Neuronal stem cell (in vitro differentiated cells): ENCODE data around the gene NSD2.

Source experiments
- DNase-seq: peaks from one replicate; pipeline ENCODE4 v3.0.0-alpha.2; 2013; ENCODE audit warnings: low spot score
- H2AFZ ChIP-seq: one replicate; pipeline ENCODE4 v1.6.1; 2013; ENCODE audit warnings: mild to moderate bottlenecking, low read length, inconsistent platforms
- H2AK5ac ChIP-seq: 2 replicates; pipeline ENCODE4 v1.6.1; 2013; ENCODE audit warnings: low read depth, mild to moderate bottlenecking, inconsistent platforms, low read length, moderate library complexity, mixed read lengths
- H2BK120ac ChIP-seq: 2 replicates; pipeline ENCODE4 v1.6.1; 2013; ENCODE audit warnings: low read depth, mild to moderate bottlenecking, inconsistent platforms, low read length, moderate library complexity, mixed read lengths
- H2BK12ac ChIP-seq: one replicate; pipeline ENCODE4 v1.6.1; 2013; ENCODE audit warnings: low read length, inconsistent platforms
- H2BK15ac ChIP-seq: 2 replicates; pipeline ENCODE4 v1.6.1; 2013; ENCODE audit warnings: mild to moderate bottlenecking, low read length, inconsistent platforms, mixed read lengths
- H2BK5ac ChIP-seq: one replicate; pipeline ENCODE4 v1.6.1; 2013; ENCODE audit warnings: inconsistent platforms, mild to moderate bottlenecking, low read length, moderate library complexity
- H3K14ac ChIP-seq: one replicate; pipeline ENCODE4 v1.6.1; 2013; ENCODE audit warnings: low read length, inconsistent platforms
- H3K18ac ChIP-seq: 2 replicates; pipeline ENCODE4 v1.6.1; 2013; ENCODE audit warnings: low read length, inconsistent platforms
- H3K23ac ChIP-seq: 2 replicates; pipeline ENCODE4 v1.6.1; 2013; ENCODE audit warnings: low read depth, mild to moderate bottlenecking, mixed read lengths, low read length, inconsistent platforms; ENCODE audit not compliant: poor library complexity
- H3K27ac ChIP-seq: replicated peaks from 3 replicates; pipeline ENCODE4 v1.5.1; 2013; ENCODE audit warnings: low read length, inconsistent platforms
- H3K27me3 ChIP-seq, 3 experiments: 2 replicates each; pipeline ENCODE4 v1.6.1; 2013; ENCODE audit warnings: low read length in 3 of 3, mild to moderate bottlenecking in 2 of 3, inconsistent platforms in 1 of 3, low read depth in 1 of 3, mixed read lengths in 1 of 3, moderate library complexity in 1 of 3; ENCODE audit not compliant: control insufficient read depth in 3 of 3, insufficient read depth in 3 of 3
- H3K36me3 ChIP-seq, 2 donors: replicated peaks in 1 of 2; 2 replicates each; pipeline ENCODE4 v1.6.1; 2013; ENCODE audit warnings: low read length in 2 of 2; ENCODE audit not compliant: control insufficient read depth in 2 of 2, insufficient read depth in 2 of 2
- H3K4ac ChIP-seq: 2 replicates; pipeline ENCODE4 v1.6.1; 2013; ENCODE audit warnings: inconsistent platforms, mild to moderate bottlenecking, low read length, moderate library complexity
- H3K4me1 ChIP-seq, 2 donors: 1 replicate in 1 of 2; 2 replicates in 1 of 2; pipeline ENCODE4 v1.6.1; 2013; ENCODE audit warnings: low read length in 2 of 2, low read depth in 1 of 2; ENCODE audit not compliant: control insufficient read depth in 2 of 2, insufficient read depth in 1 of 2
- H3K4me2 ChIP-seq: one replicate; pipeline ENCODE4 v1.6.1; 2013; ENCODE audit warnings: mild to moderate bottlenecking, low read length, inconsistent platforms; ENCODE audit not compliant: insufficient read depth, poor library complexity, severe bottlenecking
- H3K4me3 ChIP-seq, 2 donors: 2 replicates each; pipeline ENCODE4 v1.5.1; 2013; ENCODE audit warnings: low read length in 2 of 2, mild to moderate bottlenecking in 2 of 2, inconsistent platforms in 1 of 2, moderate library complexity in 1 of 2
- H3K79me1 ChIP-seq: one replicate; pipeline ENCODE4 v1.6.1; 2013; ENCODE audit warnings: low read depth, mild to moderate bottlenecking, inconsistent platforms, low read length, moderate library complexity
- H3K9ac ChIP-seq: one replicate; pipeline ENCODE4 v1.6.1; 2013; ENCODE audit warnings: mild to moderate bottlenecking, low read depth, low read length, inconsistent platforms; ENCODE audit not compliant: poor library complexity
- H3K9me3 ChIP-seq, 2 donors: replicated peaks in 1 of 2; 2 replicates each; pipeline versions ENCODE3 to v1.6.1; 2013; ENCODE audit warnings: low read length in 2 of 2, mild to moderate bottlenecking in 2 of 2, inconsistent platforms in 1 of 2, low read depth in 1 of 2, mixed read lengths in 1 of 2, moderate library complexity in 1 of 2; ENCODE audit not compliant: control insufficient read depth in 2 of 2, insufficient read depth in 1 of 2
- H4K8ac ChIP-seq: one replicate; pipeline ENCODE4 v1.6.1; 2013; ENCODE audit warnings: low read depth, mild to moderate bottlenecking, inconsistent platforms, low read length, moderate library complexity
- H4K91ac ChIP-seq: one replicate; pipeline ENCODE4 v1.6.1; 2013; ENCODE audit warnings: low read length, low read depth, mild to moderate bottlenecking, inconsistent platforms; ENCODE audit not compliant: poor library complexity
- WGBS, 2 donors: extraction: QIAGEN DNeasy Blood & Tissue Kit; methylation state at CpG; one replicate each; pipeline ENCODE4 v1.1.7; 2013; ENCODE audit warnings: missing lambda C conversion rate in 2 of 2, mixed read lengths in 1 of 2; ENCODE audit not compliant: insufficient read length in 2 of 2, insufficient replicate concordance in 1 of 2; ENCODE audit errors: extremely low coverage in 2 of 2; 5-methylcytosine and 5-hydroxymethylcytosine counted together

Gene NSD2

GRCh38 chr4:1967512-1968149 is 96.4 kb downstream of the NSD2 start:
- Histone ChIP-seq H3K27ac (no peak overlapping the region), H2BK5ac (no peak overlapping the region), H3K18ac (no peak overlapping the region), H2AK5ac (no peak overlapping the region), H3K79me1 (peaks cover 4% of the 10 kb centered on the region), H3K27me3 (no peaks in the 10 kb centered on the region), H3K4me2 (no peak overlapping the region), H3K4me1 (peaks cover 0 to 4% of the 10 kb centered on the region in 2 donors), H4K8ac (no peak overlapping the region), H3K14ac (no peak overlapping the region), H3K23ac (no peak overlapping the region), H3K36me3 (peaks cover 42 to 97% of the 10 kb centered on the region in 2 donors), H2BK12ac (no peak overlapping the region), H3K9ac (no peak overlapping the region), H2BK15ac (no peak overlapping the region), H3K4ac (no peak overlapping the region), H2AFZ (no peak overlapping the region), H4K91ac (no peak overlapping the region), H3K4me3 (no peak overlapping the region), H3K9me3 (no peaks in the 10 kb centered on the region), H2BK120ac (no peak overlapping the region)
- no CpG with 5 or more reads among the region's 5 CpGs for WGBS, 2 donors
- no peak for DNase-seq

DNA sequence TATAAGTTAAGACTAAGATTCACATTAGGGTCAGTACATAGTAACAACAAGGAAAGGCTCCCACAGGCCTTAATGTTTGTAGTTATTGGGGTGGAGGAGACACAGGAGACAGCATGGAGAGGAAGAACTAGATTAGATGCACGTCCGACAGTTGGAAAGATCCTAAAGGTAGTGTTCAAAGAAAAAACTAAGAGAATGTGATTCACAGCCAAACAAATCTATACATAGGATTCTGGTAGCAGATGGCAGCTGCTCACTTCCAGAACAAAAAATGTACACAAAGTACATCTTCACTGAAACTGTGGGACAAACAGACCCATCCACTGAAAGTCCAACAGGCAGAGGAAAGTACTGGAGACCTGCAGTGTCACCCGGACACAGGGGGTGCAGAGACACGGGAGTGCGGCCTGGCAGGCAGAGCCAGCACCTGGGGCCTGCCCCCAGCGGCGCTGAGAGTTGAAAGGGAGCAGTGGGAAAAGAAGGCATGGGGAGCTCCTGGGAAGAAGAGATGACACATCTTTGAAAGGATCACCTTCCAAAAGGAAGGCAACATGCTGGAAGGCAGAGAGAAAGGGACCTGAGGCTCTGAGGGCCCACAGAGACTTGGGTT is 97.6 kb downstream of the NSD2 start:
- no peak for DNase-seq
- no peak overlapping the region for H2BK12ac ChIP-seq
- peaks cover 4% of the 10 kb centered on the region for H3K79me1 ChIP-seq
- H3K4me3 ChIP-seq, result no peak overlapping the region
- H2BK5ac ChIP-seq, result no peak overlapping the region
- H3K9me3 ChIP-seq, result no peaks in the 10 kb centered on the region
- H3K4me2 ChIP-seq, result no peak overlapping the region
- H3K27ac ChIP-seq, result no peak overlapping the region
- H3K9ac ChIP-seq, result no peak overlapping the region
- no peak overlapping the region for H2AK5ac ChIP-seq
- no peak overlapping the region for H2BK15ac ChIP-seq
- no peak overlapping the region for H2AFZ ChIP-seq
- H3K14ac ChIP-seq, result no peak overlapping the region
- no peaks in the 10 kb centered on the region for H3K27me3 ChIP-seq
- no peak overlapping the region for H3K4ac ChIP-seq
- WGBS, 2 donors, result no CpG with 5 or more reads among the region's 7 CpGs
- no peak overlapping the region for H4K8ac ChIP-seq
- peaks cover 0 to 3% of the 10 kb centered on the region in 2 donors for H3K4me1 ChIP-seq
- H3K36me3 ChIP-seq, result peaks cover 43 to 97% of the 10 kb centered on the region in 2 donors
- no peak overlapping the region for H3K23ac ChIP-seq
- no peak overlapping the region for H3K18ac ChIP-seq
- H4K91ac ChIP-seq, result no peak overlapping the region
- H2BK120ac ChIP-seq, result no peak overlapping the region

DNA sequence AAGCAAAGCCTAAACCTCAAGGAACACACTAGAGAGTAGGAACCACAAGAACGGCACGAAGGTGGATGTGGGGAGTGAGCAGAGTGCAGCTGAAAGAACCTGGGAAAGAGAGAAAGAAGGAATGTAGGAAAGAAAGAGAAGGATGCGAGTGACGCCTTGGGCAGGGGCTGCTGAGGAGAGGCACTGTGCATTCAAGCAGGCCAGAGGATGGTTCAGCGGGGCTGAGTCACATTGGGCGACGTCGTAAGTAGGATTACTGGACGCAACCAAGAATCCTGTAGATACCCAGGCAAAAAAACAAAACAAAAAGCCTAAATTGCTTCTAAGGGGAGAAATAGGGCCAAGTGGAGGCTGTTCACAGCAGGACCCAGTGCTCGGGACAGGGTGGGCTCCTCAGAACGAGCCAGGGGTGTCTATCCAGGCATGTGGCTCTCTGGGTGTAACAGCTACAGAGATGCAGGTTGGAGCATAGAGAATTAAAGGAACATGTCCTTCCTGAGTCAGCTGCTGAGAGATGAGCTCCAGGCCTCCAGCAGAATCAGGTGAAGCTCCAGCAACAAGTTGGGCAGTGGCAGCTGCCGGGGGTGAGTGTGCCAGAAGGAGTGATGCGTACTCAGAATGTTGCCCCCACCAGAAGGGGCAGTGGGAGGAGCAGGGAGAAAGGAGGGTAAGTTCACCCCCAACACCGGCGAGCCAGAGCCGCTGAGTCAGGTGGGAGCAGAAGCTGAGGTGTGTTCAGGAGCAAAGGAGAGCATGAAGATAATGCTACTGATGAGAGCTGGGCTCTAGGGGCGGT is 98.9 kb downstream of the NSD2 start:
- Histone ChIP-seq H2BK12ac (no peak overlapping the region), H2AFZ (no peak overlapping the region), H2AK5ac (no peak overlapping the region), H3K18ac (no peak overlapping the region), H3K4ac (no peak overlapping the region), H4K8ac (no peak overlapping the region), H3K23ac (no peak overlapping the region), H3K4me2 (no peak overlapping the region), H2BK120ac (no peak overlapping the region), H3K79me1 (peaks cover 4% of the 10 kb centered on the region), H3K27me3 (no peaks in the 10 kb centered on the region), H4K91ac (no peak overlapping the region), H3K9ac (no peak overlapping the region), H2BK5ac (no peak overlapping the region), H3K9me3 (no peaks in the 10 kb centered on the region), H2BK15ac (no peak overlapping the region), H3K36me3 (peaks cover 50 to 97% of the 10 kb centered on the region in 2 donors), H3K4me1 (no peaks in the 10 kb centered on the region), H3K4me3 (no peak overlapping the region), H3K27ac (no peak overlapping the region), H3K14ac (no peak overlapping the region)
- no CpG with 5 or more reads among the region's 17 CpGs for WGBS, 2 donors
- DNase-seq, result no peak

DNA sequence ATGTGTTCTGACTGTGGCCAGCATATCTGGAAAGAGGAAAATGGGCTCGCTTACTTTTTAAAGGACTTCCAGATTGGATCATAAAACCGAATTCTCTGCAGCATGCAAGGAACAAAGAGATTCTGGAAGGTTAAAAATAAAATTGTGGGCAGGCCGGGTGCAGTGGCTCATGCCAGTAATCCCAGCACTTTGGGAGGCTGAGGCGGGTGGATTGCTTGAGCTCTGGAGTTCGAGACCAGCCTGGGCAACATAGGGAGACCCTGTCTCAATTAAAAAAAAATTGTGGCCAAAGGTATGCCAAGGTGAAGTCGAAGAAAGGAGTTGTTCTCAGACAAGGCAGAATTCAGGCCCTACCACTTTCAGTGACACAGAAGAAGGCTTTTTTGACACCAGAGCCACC is 99.7 kb downstream of the NSD2 start:
- no peaks in the 10 kb centered on the region for H3K4me1 ChIP-seq
- H3K4me2 ChIP-seq, result no peak overlapping the region
- DNase-seq, result no peak
- no peak overlapping the region for H2AFZ ChIP-seq
- H3K36me3 ChIP-seq, result peaks cover 55 to 97% of the 10 kb centered on the region in 2 donors
- H4K8ac ChIP-seq, result no peak overlapping the region
- no peaks in the 10 kb centered on the region for H3K27me3 ChIP-seq
- WGBS, 2 donors, result no CpG with 5 or more reads among the region's 6 CpGs
- H2BK120ac ChIP-seq, result no peak overlapping the region
- no peak overlapping the region for H2AK5ac ChIP-seq
- no peak overlapping the region for H3K4me3 ChIP-seq
- H4K91ac ChIP-seq, result no peak overlapping the region
- H3K9me3 ChIP-seq, result no peaks in the 10 kb centered on the region
- H2BK15ac ChIP-seq, result no peak overlapping the region
- H3K79me1 ChIP-seq, result peaks cover 6% of the 10 kb centered on the region
- no peak overlapping the region for H3K4ac ChIP-seq
- no peak overlapping the region for H3K9ac ChIP-seq
- no peak overlapping the region for H3K18ac ChIP-seq
- no peak overlapping the region for H3K23ac ChIP-seq
- no peak overlapping the region for H2BK12ac ChIP-seq
- H3K14ac ChIP-seq, result no peak overlapping the region
- H3K27ac ChIP-seq, result no peak overlapping the region
- H2BK5ac ChIP-seq, result no peak overlapping the region
